SH-SY5Y (cell line): Measurements from ENCODE around the gene CFAP299.

Experiments used
- GATA2 ChIP-seq: IDR thresholded peaks from 2 replicates; pipeline ENCODE4 v1.6.1; 2011; ENCODE audit warnings: mild to moderate bottlenecking, low read depth, low read length
- GATA3 ChIP-seq: IDR thresholded peaks from 2 replicates; pipeline ENCODE4 v1.6.1; 2011; ENCODE audit warnings: low read depth, mild to moderate bottlenecking, low read length, moderate library complexity

DNA sequence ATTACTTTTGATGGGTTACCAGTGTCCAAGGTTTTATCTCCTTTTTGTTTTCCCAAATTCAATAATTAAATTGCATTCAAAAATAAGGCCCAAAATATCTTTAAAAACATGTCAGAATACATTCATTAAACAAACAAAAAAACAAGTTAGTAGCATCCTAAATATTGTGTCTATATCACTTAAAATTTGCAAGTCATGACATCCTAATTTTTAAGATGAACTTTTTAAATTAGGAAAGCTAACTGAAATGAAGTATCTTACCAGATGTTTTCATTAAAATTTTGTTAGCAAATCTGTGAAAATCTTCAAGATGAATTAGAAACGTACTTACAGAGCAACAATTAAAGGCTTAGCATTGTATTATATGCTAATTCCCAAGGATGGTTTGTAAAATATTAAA lies 962 bp upstream of the CFAP299 start:
- TF ChIP-seq GATA3 (no peak), GATA2 (no peak)
